ENCODE results near the gene AFAP1. TPM values are rescaled to one million over a fixed set of nuclear protein-coding genes. Genes with fewer than 3 reads are reported as not detected.

Gene AFAP1
- total RNA-seq, 2 donors from 2014 or later = 18.2 to 22.5 TPM

DNA sequence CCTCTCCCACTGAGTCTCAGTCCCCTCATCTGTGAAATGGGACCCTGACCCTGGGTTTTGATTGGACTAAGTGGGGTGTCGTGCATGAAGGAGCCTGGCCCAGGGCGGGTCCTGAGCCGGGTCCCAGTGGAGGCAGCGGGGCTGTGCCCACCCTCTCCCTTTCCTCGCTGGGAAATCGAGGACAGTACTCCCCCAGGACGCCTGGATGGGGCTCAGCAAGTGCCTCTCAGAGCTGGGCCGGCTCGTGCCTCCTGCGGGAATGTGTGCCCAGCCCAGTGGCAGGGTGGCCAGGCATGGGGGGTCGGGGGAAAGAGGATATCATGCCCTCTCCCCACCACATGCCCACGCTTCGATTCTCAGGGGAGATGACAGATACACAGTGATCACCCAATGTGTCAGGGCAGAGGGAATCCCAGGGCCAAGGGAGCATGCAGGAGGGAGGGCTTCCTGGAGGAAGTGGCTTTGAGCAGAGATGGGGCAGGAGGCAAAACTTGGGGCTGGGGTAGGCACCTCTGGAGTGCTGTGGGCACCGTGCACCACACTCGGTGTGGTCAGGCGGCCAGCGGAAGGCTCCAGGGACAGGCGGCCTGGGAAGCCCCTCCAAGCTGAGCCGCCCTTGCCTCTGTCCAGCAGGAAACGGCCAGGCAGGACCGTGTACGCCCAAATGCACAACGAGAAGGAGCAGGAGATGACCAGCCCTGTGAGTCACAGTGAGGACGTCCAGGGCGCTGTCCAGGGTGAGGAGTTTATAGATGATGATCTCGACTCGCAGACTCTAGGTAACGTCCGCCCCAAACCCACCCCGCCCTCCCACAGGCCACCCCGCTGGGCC, 203.0 kb downstream of the AFAP1 start:
- 92 to 98% methylated on average over 6 to 31 of the region's 31 CpGs for WGBS, 2 experiments (ENCODE audit: insufficient coverage in 1 of 2, insufficient read length in 1 of 2)
- no peaks in the 10 kb centered on the region for H3K27me3 Mint-ChIP-seq (ENCODE audit: insufficient read depth)
- no peak overlapping the region for H3K4me3 Mint-ChIP-seq
- H3K9ac ChIP-seq (ENCODE audit: extremely low read depth, low read length, poor library complexity, severe bottlenecking) = no peak overlapping the region
- H3K36me3 ChIP-seq (ENCODE audit: control insufficient read depth, insufficient read depth, low read length) = no peaks in the 10 kb centered on the region
- H3K27me3 ChIP-seq (ENCODE audit: control insufficient read depth, insufficient read depth, low read length, poor library complexity, severe bottlenecking) = no peaks in the 10 kb centered on the region
- H3K4me1 Mint-ChIP-seq = no peaks in the 10 kb centered on the region
- H3K9me3 ChIP-seq (ENCODE audit: control insufficient read depth, low read length) = no peaks in the 10 kb centered on the region
- H3K9me3 Mint-ChIP-seq = no peaks in the 10 kb centered on the region
- TF ChIP-seq, protein P1, sequence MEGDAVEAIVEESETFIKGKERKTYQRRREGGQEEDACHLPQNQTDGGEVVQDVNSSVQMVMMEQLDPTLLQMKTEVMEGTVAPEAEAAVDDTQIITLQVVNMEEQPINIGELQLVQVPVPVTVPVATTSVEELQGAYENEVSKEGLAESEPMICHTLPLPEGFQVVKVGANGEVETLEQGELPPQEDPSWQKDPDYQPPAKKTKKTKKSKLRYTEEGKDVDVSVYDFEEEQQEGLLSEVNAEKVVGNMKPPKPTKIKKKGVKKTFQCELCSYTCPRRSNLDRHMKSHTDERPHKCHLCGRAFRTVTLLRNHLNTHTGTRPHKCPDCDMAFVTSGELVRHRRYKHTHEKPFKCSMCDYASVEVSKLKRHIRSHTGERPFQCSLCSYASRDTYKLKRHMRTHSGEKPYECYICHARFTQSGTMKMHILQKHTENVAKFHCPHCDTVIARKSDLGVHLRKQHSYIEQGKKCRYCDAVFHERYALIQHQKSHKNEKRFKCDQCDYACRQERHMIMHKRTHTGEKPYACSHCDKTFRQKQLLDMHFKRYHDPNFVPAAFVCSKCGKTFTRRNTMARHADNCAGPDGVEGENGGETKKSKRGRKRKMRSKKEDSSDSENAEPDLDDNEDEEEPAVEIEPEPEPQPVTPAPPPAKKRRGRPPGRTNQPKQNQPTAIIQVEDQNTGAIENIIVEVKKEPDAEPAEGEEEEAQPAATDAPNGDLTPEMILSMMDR (conservative IDR thresholded peaks at IDR 0.05) = no peak
- H3K27ac Mint-ChIP-seq = no peak overlapping the region
- H3K4me1 ChIP-seq (ENCODE audit: control insufficient read depth, insufficient read depth, low read length) = no peaks in the 10 kb centered on the region
- no peak for DNase-seq
- H3K36me3 Mint-ChIP-seq (ENCODE audit: low read depth) = no peaks in the 10 kb centered on the region
- no peak overlapping the region for H3K4me3 ChIP-seq (ENCODE audit: low read length)
- H3K27ac ChIP-seq (ENCODE audit: low read depth, low read length) = no peak overlapping the region

DNA sequence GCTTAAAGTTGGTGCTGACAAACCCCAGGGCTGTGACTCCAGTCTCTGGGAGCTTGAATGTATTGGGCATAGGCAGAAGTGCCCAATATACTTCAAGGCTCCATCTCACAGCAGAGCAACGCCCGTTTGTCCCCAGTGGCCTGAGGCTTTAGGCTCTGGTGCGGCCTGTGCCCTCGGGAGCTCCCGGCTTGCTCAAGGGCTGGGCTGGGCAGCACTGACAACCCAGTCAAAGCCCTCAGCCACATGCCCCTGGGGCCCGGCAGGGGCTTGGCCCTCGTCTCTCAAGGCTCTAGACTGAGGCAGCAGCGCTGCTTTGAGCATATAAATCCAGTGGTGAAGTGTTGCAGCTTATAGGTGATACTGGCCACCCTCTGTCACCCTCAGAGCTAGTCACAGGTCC, 203.7 kb downstream of the AFAP1 start:
- Histone ChIP-seq H3K4me1 (ENCODE audit: control insufficient read depth, insufficient read depth, low read length) (no peaks in the 10 kb centered on the region), H3K36me3 (ENCODE audit: control insufficient read depth, insufficient read depth, low read length) (no peaks in the 10 kb centered on the region), H3K9ac (ENCODE audit: extremely low read depth, low read length, poor library complexity, severe bottlenecking) (no peak overlapping the region), H3K27me3 (ENCODE audit: control insufficient read depth, insufficient read depth, low read length, poor library complexity, severe bottlenecking) (no peaks in the 10 kb centered on the region), H3K27ac (ENCODE audit: low read depth, low read length) (no peak overlapping the region), H3K4me3 (ENCODE audit: low read length) (no peak overlapping the region), H3K9me3 (ENCODE audit: control insufficient read depth, low read length) (no peaks in the 10 kb centered on the region)
- DNase-seq = no peak
- H3K27me3 Mint-ChIP-seq (ENCODE audit: insufficient read depth) = no peaks in the 10 kb centered on the region
- no peaks in the 10 kb centered on the region for H3K9me3 Mint-ChIP-seq
- no peaks in the 10 kb centered on the region for H3K4me1 Mint-ChIP-seq
- WGBS, 2 experiments (ENCODE audit: insufficient coverage in 1 of 2, insufficient read length in 1 of 2) = 92 to 94% methylated on average over 3 to 8 of the region's 8 CpGs
- TF ChIP-seq, protein P1 (conservative IDR thresholded peaks at IDR 0.05) = no peak
- no peak overlapping the region for H3K4me3 Mint-ChIP-seq
- no peak overlapping the region for H3K27ac Mint-ChIP-seq
- H3K36me3 Mint-ChIP-seq (ENCODE audit: low read depth) = no peaks in the 10 kb centered on the region

GRCh38 chr4:7735395-7735794, 204.3 kb downstream of the AFAP1 start:
- Histone ChIP-seq H3K9ac (ENCODE audit: extremely low read depth, low read length, poor library complexity, severe bottlenecking) (no peak overlapping the region), H3K27me3 (ENCODE audit: control insufficient read depth, insufficient read depth, low read length, poor library complexity, severe bottlenecking) (no peaks in the 10 kb centered on the region), H3K9me3 (ENCODE audit: control insufficient read depth, low read length) (no peaks in the 10 kb centered on the region), H3K4me1 (ENCODE audit: control insufficient read depth, insufficient read depth, low read length) (no peaks in the 10 kb centered on the region), H3K27ac (ENCODE audit: low read depth, low read length) (no peak overlapping the region), H3K36me3 (ENCODE audit: control insufficient read depth, insufficient read depth, low read length) (no peaks in the 10 kb centered on the region), H3K4me3 (ENCODE audit: low read length) (no peak overlapping the region)
- Mint-ChIP-seq H3K36me3 (ENCODE audit: low read depth) (no peaks in the 10 kb centered on the region), H3K4me1 (no peaks in the 10 kb centered on the region), H3K27me3 (ENCODE audit: insufficient read depth) (no peaks in the 10 kb centered on the region), H3K27ac (no peak overlapping the region), H3K4me3 (no peak overlapping the region), H3K9me3 (no peaks in the 10 kb centered on the region)
- 91 to 94% methylated on average over 2 to 5 of the region's 5 CpGs for WGBS, 2 experiments (ENCODE audit: insufficient coverage in 1 of 2, insufficient read length in 1 of 2)
- TF ChIP-seq, protein P1 (conservative IDR thresholded peaks at IDR 0.05) = no peak
- DNase-seq = no peak
